ENCODE results near the gene ISCU. TPM values are rescaled to one million over a fixed set of nuclear protein-coding genes. Genes with fewer than 3 reads are reported as not detected.

ISCU gene
- total and polyA plus RNA-seq, 2 of the 8 experiments (the other 6 are each of a cell fraction or from before 2014, with no cell fraction given) = 72.1 to 78.1 TPM

- DNase-seq (ENCODE audit: low read depth in 1 of 2, low spot score in 2 of 2) (no peak), FAIRE-seq (no peak)
- no peaks in the 10 kb centered on the region for H4K20me1 ChIP-seq (replicated peaks in 1 of 2; ENCODE audit: control insufficient read depth in 1 of 2, insufficient read depth in 2 of 2, low read length in 2 of 2)
- H3K14ac ChIP-seq (ENCODE audit: insufficient read length) = no peak overlapping the region
- no peak overlapping the region for H2AFZ ChIP-seq (ENCODE audit: low read length)
- H3K4me1 ChIP-seq (replicated peaks in 1 of 4; ENCODE audit: control insufficient read depth in 3 of 4, insufficient read depth in 4 of 4, low read length in 3 of 4) = peaks cover 0 to 9% (median 4%) of the 10 kb centered on the region in 4 experiments; a peak in 5 of 7 replicates
- H3K79me1 ChIP-seq (ENCODE audit: low read depth, low read length) = no peaks in the 10 kb centered on the region
- ChIA-PET POLR2A (ENCODE audit: partially characterized antibody) (interaction anchor here (1.6 to 2.7 kb wide), 2 partner anchors 48 to 54 kb away, joined by 3 to 12 read pairs; partner anchors contain the start of gene SART3), CTCF (ENCODE audit: partially characterized antibody) (interaction anchor here (0.6 to 22.5 kb wide), 7 partner anchors 8 to 477 kb away, joined by 3 to 523 read pairs (median 3); partner anchors contain the start of genes ISCU, SART3 and SELPLG)
- no peak overlapping the region for H2BK20ac ChIP-seq (ENCODE audit: low read length)
- no peak overlapping the region for H3K9ac ChIP-seq (replicated peaks in 1 of 4; ENCODE audit: extremely low read depth in 1 of 4, low read depth in 3 of 4, low read length in 3 of 4)
- H3K9me3 ChIP-seq (ENCODE audit: insufficient read depth in 2 of 2, low read depth in 1 of 2, low read length in 1 of 2) = no peaks in the 10 kb centered on the region
- no peak overlapping the region for H2BK5ac ChIP-seq (ENCODE audit: low read depth, low read length)
- H2BK120ac ChIP-seq (replicated peaks; ENCODE audit: low read depth, low read length) = no peak overlapping the region
- no peak overlapping the region for H3K4me2 ChIP-seq (ENCODE audit: insufficient read depth in 1 of 2, low read depth in 2 of 2, low read length in 2 of 2)
- no peak overlapping the region for H3K4me3 ChIP-seq (ENCODE audit: extremely low read depth in 1 of 4, insufficient read depth in 2 of 4, low read depth in 3 of 4, low read length in 4 of 4)
- 85% methylated on average over 6 of the region's 6 CpGs; no CpG with 5 or more reads in 1 of the 2 experiments for WGBS, 2 experiments (ENCODE audit: extremely low coverage in 1 of 2, insufficient coverage in 1 of 2, insufficient read length in 1 of 2, insufficient replicate concordance in 2 of 2, low coverage in 1 of 2, low lambda C conversion rate in 2 of 2, missing lambda C conversion rate in 1 of 2)
- H3K36me3 ChIP-seq (ENCODE audit: control insufficient read depth in 2 of 4, insufficient read depth in 4 of 4, low read length in 3 of 4) = no peaks in the 10 kb centered on the region
- H3K56ac ChIP-seq (replicated peaks; ENCODE audit: insufficient read length, low read depth, low read length) = no peak overlapping the region
- no peak overlapping the region for H3K23ac ChIP-seq (ENCODE audit: insufficient read length)
- no peaks in the 10 kb centered on the region for H3K27me3 ChIP-seq (replicated peaks in 1 of 4; ENCODE audit: control insufficient read depth in 3 of 4, extremely low read depth in 1 of 4, insufficient read depth in 3 of 4, low read length in 3 of 4)
- no peak overlapping the region for H4K5ac ChIP-seq (ENCODE audit: insufficient read length, low read depth, low read length)
- H2AK5ac ChIP-seq (ENCODE audit: low read depth, low read length) = no peak overlapping the region
- no peak overlapping the region for H3K4ac ChIP-seq (replicated peaks; ENCODE audit: insufficient read length, low read depth, low read length)
- 0 out of 2 replicates have a peak overlapping the region, but pooled peaks have one; percentile 50 for H2BK12ac ChIP-seq (ENCODE audit: low read depth, low read length)
- no peak overlapping the region for H4K91ac ChIP-seq (replicated peaks; ENCODE audit: insufficient read length, low read length)
- no peak overlapping the region for H3K18ac ChIP-seq (ENCODE audit: extremely low read depth, low read length)
- no peak overlapping the region for H2BK15ac ChIP-seq (ENCODE audit: low read length)
- H3K79me2 ChIP-seq (ENCODE audit: control insufficient read depth in 1 of 2, insufficient read depth in 2 of 2, low read length in 2 of 2) = no peaks in the 10 kb centered on the region
- no peaks in the 10 kb centered on the region for H3K23me2 ChIP-seq (ENCODE audit: low read depth, low read length)
- no peak overlapping the region for H4K8ac ChIP-seq (ENCODE audit: extremely low read depth, insufficient read depth, low read length)
- no peak overlapping the region for H3K27ac ChIP-seq (ENCODE audit: low read depth, low read length)
- no peak for TF ChIP-seq SIX5 (IDR thresholded peaks at IDR 0.05; ENCODE audit: low read depth, low read length)
- no peak for TF ChIP-seq TAF1 (IDR thresholded peaks at IDR 0.05; ENCODE audit: low read depth, low read length)
- TF ChIP-seq KDM1A (IDR thresholded peaks at IDR 0.05; ENCODE audit: borderline replicate concordance, low read length) = 0 out of 2 replicates have a peak, but pooled peaks have one; percentile 20
- TF ChIP-seq HDAC2 (IDR thresholded peaks at IDR 0.05; ENCODE audit: borderline replicate concordance in 1 of 2, low read depth in 2 of 2, low read length in 2 of 2) = no peak
- no peak for TF ChIP-seq CREB1 (IDR thresholded peaks at IDR 0.05)
Measured at GRCh38 chr12:108614639-108615038, 52.2 kb downstream of the ISCU start.

All from H1 (cell line).